Activated CD4-positive, CD25-positive, alpha-beta regulatory T cell treated with anti-CD3 and anti-CD28 coated beads, Interleukin-2, amount 50 U/mL, for 72 hours (primary cell): ENCODE data around the gene LIN7B.
A peak's percentile ranks its signal among the peaks of the same experiment; 100 is the strongest.

Experiments used
- DNase-seq: peaks from one replicate; pipeline ENCODE4 v3.0.0; 2021

LIN7B gene

DNA sequence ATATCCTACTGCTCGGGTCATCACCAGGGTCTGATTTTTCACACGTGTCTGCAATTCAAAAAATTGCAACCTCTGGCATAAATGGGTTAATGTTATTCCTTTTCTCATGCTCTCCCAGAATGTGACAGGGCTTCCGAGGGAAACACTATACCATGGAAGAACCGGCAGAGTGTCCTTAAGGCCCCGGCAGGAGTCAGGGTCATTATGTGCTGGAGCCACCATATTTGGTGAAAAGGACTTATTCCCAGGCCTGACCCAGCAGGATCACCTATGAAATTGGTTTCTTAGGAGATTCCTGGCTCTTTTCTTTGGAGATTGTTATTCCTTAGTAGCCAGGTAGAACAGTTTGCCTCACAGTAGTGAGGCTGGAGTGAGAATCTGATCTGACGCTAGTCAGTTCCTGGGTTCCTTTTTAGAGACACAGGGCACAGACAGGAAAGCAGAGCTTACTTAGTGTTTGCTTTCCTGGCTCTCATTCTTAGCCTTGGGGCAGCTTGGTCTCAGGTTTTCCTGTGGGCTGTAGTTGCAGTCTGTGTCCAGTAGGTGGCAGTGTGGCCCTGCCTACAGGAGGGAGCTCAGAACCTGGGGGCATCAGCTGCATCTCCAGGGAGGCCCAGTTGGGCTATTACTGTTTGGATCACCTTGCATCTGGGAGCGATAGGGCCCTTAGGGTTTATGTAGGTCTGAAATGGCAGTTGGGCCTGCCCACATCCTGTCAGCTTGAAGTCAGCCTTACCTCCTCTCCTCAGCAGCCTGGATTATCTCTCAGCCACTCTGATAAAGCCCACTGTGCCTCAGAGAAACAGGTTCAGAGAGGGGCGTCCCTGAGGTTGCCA lies 16.5 kb upstream of the LIN7B start:
- peak; percentile 69 for DNase-seq

DNA sequence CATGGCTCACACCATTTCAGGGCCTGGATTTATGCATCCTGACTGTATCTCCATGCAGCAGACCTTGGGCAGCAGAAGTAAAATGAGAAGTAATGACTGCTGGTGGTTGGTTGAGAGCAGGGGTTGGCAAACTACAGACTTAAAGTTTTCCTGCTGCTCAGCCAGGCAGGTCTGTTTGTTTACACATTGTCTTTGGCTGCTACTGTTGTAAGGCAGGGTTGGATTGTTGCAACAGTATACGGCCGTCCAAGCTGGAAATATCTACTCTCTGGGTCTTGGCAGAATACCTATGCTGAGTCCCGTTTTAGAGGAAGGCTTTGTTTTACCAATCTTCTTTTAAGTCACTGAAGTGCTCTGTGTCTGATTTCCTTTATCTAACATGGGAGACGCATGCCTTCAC lies 15.4 kb upstream of the LIN7B start:
- DNase-seq: no peak

DNA sequence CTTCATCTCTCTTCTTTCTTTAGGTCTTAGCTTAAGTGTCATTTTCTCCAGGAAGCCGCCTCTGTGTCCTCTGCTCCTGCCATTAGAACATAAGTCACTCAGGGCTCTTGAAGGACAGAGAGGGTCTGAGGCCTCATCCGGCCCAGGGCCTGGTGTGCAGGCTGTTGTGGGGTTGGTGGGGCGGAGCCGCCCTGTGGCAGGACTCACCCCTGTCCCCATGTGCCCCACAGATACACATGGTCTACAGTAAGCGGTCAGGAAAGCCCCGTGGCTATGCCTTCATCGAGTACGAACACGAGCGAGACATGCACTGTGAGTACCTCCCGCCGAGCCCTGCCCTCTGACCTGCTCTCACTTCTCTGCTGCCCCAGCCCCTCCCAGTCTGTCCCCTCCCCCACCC lies 13.0 kb upstream of the LIN7B start:
- DNase-seq: no peak

DNA sequence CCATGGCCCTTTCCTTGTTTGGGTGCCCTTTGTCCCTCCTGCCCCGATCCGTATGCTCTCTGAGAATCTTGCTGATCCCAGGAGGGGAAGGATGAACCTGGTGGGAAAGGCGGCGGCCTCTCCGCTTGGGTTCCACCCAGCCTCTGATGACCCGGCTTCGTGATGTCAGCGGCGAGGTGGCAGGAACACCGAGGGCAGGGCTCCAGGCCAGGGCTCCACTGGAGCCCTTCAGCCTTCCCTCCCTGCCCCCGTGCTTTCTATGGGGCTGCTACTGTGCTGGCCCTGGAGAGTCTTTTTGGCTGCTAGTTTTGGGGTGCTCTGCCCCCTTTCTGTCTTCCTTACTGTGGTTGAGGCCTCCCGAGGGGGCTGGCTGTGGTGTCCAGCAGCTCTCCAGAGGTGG lies 11.9 kb upstream of the LIN7B start:
- DNase-seq: no peak

DNA sequence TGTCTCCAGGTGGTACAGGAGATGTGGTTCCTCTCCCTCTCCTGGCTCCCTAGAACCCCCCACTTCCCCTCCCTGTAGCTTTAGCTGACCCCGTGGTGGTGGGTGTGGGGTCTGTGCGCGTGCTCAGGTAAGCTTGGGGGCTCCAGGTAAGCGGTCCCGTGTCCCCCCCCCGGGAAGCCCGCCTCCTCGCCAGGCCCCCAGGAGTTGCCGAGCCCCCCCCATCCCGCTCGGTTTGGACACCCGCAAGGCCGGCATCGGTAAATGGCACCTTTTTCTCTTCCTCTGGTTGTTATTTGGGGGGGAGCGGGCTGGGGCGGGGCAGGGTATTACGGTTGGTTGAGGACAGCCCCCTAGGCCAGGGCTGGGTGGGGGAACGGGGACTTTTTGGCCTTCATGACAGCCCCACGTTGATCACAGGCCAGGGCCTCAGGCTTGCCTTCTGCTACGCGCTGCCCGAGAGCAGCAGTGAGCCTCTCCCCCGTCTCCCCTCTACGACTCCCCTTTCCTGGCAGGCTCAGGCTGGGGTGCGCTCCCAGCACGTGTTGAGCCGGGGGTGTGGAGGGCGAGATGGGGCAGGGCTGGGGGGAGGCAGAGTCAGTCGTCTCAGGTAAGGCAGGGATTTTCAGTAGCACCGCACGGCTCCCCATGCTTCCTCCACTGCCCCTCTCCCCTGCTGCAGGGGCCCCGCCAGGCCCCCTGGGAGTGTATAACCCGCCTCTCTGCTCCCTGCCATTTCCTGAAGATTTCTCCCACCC lies 10.7 kb upstream of the LIN7B start:
- DNase-seq: no peak

DNA sequence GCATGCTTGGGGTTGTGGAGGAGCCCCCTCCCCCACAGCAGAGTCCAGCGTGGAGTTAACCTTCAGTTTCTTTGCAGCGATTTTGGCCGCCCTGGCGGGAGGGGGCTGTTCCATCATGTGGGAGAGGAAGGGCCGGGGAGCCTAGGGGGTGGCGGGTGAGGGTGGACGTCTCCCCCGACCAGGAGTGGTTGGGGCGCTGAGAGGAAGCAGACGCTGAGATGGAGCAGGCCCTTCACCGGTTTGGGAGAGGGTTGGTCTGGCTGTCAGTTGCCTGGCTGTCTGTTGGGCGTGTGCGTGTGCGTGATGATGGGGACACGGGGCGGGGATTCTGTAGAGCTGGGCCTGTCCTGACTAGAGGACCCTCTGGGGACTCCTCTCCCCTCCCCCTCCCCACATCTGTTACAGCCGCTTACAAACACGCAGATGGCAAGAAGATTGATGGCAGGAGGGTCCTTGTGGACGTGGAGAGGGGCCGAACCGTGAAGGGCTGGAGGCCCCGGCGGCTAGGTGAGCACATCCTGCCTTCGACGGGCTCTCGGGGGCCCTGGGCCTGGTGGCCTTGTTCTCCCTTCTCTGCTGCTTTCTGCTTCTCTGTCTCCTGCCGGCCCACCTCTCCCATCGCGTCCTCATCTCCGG lies 9.8 kb upstream of the LIN7B start:
- no peak for DNase-seq

DNA sequence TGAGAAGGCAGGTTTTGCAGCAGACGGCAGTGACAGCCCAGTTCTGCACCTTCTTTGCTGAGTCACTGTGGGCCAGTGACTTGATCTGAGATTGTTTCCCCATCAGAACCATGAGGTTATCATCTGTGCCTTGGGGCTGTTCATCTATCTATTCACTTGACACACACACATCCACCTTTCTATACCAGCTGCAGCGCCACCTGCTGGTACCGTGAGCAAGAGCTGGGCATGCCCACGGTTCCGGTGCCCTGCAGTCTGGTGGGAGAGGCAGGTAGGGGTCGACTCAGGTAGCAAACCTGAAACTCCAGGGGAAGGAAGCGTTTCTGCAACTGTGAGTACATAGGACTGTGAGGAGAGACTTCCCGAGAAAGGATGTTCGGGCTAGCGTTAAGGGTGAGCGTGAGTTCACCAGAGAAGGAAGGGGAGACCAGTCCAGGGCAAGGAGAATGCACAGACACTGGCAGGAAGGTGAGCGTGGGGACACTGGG lies 7.5 kb upstream of the LIN7B start:
- DNase-seq: peak; percentile 71

DNA sequence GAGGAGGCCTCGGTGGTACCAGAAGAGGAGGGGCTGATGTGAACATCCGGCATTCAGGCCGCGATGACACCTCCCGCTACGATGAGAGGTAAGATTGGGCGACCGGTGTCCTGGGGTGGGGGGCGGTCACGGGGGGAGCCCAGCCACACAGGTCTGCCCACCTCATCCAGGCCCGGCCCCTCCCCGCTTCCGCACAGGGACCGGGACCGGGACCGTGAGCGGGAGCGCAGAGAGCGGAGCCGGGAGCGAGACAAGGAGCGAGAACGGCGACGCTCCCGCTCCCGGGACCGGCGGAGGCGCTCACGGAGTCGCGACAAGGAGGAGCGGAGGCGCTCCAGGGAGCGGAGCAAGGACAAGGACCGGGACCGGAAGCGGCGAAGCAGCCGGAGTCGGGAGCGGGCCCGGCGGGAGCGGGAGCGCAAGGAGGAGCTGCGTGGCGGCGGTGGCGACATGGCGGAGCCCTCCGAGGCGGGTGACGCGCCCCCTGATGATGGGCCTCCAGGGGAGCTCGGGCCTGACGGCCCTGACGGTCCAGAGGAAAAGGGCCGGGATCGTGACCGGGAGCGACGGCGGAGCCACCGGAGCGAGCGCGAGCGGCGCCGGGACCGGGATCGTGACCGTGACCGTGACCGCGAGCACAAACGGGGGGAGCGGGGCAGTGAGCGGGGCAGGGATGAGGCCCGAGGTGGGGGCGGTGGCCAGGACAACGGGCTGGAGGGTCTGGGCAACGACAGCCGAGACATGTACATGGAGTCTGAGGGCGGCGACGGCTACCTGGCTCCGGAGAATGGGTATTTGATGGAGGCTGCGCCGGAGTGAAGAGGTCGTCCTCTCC lies 6.3 kb upstream of the LIN7B start:
- no peak for DNase-seq

DNA sequence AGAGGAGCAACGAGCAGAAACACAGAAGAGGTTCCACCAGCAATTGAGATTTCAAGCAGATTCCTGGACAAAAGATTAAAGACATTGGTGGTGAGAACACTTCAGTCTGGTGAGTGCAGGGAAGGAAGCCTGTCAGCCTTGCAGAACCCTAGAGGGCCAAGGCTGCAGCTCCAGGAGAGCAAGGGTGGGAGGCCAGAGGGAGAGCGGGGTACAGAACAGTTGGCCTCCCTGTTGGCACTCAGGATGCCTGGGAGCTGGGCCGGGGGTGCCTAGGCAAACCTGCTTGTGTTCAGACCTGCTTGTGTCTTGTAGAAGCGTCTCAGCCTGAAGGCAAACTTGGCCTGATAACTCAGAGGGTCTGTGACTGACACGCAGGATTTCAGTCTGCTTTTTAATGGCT lies 5.1 kb upstream of the LIN7B start:
- DNase-seq: no peak

DNA sequence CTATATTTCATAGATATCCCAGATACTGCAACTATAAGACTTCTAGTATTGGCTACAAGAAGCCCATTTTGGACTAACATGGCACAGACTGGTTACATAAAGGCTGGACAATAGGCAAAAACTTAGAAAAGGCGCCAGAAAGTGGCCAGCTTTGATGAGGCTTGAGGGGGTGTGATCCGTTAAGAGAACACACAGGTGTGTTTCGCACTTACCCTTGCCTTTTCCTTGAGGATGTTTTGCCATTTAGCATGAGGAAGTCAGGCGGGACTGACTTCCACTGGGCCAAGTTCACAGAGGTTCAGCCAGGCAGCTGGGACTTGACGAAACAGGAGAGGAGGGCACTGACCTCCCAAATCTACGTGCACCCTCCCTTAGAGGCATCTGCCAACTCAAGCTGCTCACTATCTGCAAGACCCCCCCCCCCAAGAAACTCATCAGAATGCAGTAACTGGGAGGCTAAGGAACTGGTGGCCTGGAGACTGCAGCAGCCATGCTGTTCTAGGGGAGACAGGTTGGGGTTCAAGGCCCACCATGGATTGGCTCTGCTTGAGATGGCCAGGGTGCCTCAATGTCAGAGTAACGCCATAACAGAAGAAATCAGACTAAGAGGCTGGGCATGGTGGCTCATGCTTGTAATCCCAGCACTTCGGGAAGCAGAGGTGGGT lies 4.5 kb upstream of the LIN7B start:
- DNase-seq: no peak

DNA sequence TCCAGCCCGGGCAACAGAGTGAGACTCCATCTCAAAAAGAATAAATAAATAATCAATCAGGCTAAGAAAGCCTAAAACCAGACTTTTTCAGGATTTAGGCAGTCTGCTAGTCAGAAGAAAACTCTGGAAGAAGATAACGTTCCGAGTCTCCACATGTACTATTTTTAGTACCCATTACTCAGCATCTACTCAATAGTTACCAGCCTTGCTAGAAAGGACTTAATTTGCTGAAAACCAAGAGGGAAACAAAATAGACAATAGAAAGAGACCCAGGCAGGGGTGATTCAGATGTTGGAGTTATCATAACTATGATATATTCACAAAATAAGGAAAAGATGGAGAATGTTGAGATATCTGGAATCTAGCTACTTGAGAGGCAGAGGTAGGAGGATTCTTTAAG lies 3.6 kb upstream of the LIN7B start:
- DNase-seq: no peak

DNA sequence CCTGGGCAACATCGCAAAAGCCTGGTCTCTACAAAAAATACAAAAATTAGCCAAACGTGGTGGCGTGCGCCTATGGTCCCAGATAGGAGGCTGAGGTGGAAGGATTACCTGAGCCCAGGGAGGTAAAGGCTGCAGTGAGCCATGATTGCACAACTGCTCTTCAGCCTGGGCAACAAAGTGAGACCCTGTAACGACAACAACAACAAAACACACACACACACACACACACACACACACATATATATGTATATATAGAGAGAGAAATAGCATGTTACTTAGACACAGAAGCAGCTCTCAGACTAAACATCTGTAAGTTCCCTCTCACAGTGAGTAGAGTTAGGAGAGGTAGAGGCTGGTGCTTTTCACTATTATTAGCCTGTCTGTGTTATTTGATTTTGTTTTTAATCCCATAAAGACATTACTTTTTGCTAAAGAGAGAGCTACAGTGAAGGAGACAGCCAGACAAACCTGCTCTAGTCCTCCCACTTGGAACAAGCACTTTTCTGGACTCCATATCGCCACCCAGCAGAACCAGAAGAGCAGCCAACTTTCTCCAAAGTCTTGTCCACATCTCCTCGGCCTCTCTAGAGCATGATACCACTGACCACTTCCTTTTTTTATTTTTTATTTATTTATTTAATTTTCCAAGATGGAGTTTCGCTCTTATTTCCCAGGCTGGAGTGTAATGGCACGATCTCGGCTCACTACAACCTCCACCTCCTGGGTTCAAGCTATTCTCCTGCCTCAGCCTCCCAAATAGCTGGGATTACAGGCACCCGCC lies 2.8 kb upstream of the LIN7B start:
- no peak for DNase-seq

DNA sequence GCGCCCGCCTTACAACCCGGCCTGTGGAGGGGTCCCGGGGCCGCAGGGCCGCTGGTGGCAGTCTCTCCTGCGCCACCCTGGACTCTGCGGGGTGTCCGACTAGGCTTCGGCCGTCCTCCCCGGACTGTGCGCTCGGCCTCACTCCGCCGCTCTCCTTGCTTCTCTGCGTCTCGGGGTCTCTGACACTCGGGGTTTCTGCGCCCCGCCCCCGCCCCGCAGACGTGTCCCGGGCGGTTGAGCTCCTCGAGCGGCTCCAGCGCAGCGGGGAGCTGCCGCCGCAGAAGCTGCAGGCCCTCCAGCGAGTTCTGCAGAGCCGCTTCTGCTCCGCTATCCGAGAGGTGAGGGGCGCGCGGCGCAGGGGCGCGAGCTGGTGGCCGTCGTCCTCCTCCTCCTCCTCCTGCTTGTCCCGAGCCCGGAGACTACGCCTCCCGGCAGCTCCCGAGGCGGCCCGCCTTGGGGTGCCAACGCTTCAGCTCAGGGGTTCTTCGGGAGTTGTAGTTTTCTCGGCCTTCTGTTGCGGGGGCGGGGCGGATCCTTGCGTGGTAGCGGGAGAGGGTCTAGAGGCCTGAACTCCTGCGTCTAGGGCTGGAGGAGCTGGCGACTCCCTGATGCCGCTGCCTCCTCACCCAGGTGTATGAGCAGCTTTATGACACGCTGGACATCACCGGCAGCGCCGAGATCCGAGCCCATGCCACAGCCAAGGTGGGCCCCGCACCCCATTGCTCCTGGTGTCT lies 627 bp downstream of the LIN7B start:
- peak; percentile 49 for DNase-seq

DNA sequence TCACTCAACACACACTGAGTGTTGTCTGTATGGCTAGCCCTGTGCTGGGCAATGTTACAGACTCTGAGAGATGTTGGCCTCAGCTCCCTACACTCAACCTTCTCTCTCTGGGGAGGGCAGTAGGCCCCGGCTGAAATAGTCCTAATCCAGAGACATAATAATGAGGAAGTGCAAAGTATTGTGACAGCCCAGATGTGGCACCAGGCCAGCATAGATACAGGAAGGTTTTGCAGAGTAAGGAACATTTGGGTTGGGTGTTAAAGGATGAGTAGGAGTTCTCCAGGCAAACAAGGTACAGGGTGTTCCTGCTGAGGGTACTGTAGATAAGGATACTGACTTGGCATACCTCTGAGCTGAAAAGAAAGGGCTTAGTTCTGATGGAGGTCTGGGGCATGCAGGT lies 2.4 kb downstream of the LIN7B start:
- no peak for DNase-seq

DNA sequence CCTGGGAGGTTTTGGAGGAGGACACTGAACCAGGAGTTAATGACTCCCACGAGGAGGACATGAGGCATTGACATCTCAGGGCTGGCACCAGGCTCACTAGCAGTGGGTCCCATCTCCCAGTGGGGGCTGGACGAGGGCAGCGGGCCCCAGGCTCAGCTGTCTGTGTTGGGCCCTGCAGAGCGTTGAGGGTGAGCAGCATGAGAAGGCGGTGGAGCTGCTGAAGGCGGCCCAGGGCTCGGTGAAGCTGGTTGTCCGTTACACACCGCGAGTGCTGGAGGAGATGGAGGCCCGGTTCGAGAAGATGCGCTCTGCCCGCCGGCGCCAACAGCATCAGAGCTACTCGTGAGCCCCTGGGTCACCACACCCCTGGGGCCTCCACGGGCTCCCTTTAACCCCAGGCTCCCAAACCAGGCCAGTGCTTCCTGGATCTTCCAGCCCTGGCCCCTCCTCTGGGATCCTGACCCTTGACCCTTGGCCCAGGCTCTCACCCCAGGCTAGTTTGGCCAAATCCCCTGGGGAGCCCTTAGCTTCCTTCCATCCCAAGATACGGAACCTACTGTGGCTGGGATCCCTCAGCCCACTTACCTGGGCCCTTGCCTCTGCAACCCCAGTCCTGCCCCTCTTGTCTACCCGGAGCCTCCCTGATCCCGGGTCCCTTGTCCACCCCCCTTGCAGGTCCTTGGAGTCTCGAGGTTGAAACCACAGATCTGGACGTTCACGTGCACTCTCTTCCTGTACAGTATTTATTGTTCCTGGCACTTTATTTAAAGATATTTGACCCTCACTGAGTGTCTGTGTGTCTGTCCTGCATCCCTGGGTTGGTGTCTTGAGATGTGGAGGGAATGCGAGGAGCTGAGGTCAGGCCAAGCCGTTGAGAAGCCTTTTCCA lies 3.8 kb downstream of the LIN7B start:
- DNase-seq: no peak

DNA sequence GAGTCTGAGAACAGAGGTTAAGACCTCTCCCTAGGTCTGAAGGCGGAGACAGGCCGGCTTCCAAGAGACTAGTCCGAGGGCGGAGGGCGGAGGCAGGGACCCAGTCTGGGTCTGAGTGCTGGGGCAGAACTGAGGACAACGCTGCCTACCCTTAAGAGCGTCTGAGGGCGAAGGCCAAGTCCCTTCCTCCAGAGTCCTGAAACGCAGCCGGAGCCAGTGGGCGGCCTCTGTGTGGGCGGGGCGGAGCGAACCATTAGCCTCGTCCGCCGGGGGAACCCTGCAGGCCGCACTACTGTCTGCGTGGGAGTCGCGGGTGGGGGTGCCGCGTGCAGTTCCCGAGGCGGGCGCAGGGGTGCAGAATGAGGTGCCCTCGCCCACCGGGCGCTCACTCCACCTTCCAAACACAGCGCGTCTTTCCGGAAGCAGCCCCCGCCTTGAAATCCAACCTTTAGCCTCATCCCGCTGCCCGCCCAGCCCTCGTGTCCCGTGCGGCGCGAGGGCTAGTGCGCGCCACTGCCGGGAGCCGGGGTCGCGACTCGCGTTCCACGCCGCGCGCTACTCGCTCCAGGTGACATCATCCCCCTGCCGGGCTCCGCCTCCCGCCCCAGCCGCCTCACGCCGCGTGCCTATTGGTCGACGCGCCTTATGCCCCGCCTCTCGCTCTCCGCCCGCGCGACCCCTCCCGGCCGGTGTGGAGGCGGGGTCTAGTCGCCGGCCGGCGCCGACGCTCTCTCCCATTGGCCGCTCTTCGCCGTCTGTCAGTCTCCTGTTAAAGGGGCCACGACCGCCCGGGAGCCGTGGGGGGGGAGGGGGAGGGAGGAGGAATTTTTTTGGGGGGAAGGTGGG lies 4.6 kb downstream of the LIN7B start, which contains the start of gene C19orf73:
Gene C19orf73, minus strand, starts transcription at position 579 of the 846 bp plus-strand sequence. Its CDS starts 121 bp downstream, at position 458.
- peak; percentile 98 for DNase-seq

DNA sequence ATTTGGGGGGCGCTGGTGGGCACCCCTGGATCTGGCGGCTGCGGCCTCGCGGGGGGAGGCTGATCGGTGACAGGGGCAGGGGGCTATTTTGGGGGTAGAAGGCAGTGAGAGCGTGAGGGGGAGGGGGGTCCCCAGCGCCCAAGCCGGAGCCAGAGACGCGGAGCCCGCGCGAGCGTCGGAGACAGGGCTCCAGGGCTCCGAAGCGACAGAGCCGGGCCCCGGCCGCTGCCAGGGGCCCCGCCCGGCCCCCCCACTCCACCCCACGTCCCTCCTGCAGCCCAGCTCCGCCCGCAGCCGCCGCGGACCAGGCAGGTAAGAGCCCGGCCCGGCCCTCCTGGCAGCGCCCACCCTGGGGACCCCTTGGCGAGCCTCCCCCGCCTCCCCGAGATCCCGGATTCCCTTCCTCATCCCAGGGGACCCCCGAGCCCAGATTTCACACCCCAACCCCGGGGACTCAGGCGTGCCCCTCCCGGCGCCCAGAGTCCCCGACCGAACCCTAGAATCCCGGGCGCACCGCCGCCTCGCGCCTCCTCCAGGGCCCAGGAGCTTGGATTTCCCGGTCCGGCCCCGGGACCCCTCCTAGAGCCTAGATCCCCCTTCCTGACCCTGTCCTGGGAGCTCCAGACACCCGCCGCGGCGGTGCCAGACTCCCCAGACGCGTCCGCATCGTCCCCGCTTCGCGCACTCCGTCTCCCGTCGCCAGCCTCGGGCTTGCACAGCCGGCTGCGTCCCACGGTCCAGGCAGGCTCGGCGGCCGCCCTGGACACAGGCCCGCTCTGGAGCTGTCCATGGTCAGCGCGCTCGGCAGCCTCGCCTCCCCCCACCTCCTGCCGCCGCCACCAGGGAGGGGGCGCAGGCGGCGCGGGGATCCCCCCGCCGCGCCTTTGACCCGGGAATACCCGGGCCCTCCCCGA lies 5.5 kb downstream of the LIN7B start, which contains the start of gene PPFIA3:
Gene PPFIA3, plus strand, starts transcription at position 134 of the 914 bp plus-strand sequence. CDS start 8,330 bp downstream, outside the sequence.
- no peak for DNase-seq
